Neural cell (in vitro differentiated cells): Measurements from ENCODE around the gene POLR1F.
A peak's percentile ranks its signal among the peaks of the same experiment; 100 is the strongest.

Experiments used
- CTCF ChIP-seq: fragments of 450-650 bp; IDR thresholded peaks from 2 replicates; pipeline ENCODE4 v1.5.1; 2014; ENCODE audit warnings: antibody characterized with exemption, mild to moderate bottlenecking, moderate library complexity; ENCODE audit not compliant: poor library complexity, severe bottlenecking
- EP300 ChIP-seq: fragments of 450-650 bp; conservative IDR thresholded peaks from 2 replicates; pipeline ENCODE4 v1.6.1; 2014; ENCODE audit warnings: antibody characterized with exemption, mild to moderate bottlenecking, moderate library complexity; ENCODE audit not compliant: poor library complexity, severe bottlenecking
- EZH2 ChIP-seq: fragments of 200-600, 300-800 bp; shearing (Covaris generic), sonication (generic); IDR thresholded peaks from 2 replicates; pipeline ENCODE4 v1.6.1; 2014; ENCODE audit warnings: antibody characterized with exemption, low read length, borderline replicate concordance, mild to moderate bottlenecking; ENCODE audit not compliant: insufficient read depth, poor library complexity, severe bottlenecking
- POLR2AphosphoS5 ChIP-seq: IDR thresholded peaks from 2 replicates; pipeline ENCODE4 v1.6.1; 2012
- RAD21 ChIP-seq: fragments of 450-650 bp; conservative IDR thresholded peaks from 2 replicates; pipeline ENCODE4 v1.6.1; 2014; ENCODE audit warnings: antibody characterized with exemption, mild to moderate bottlenecking, moderate library complexity
- REST ChIP-seq: IDR thresholded peaks from 2 replicates; pipeline ENCODE4 v1.6.1; 2012; ENCODE audit warnings: borderline replicate concordance
- SMC3 ChIP-seq: fragments of 450-650 bp; conservative IDR thresholded peaks from 2 replicates; pipeline ENCODE4 v1.6.1; 2014; ENCODE audit warnings: antibody characterized with exemption, mild to moderate bottlenecking, moderate library complexity; ENCODE audit not compliant: poor library complexity
- TAF1 ChIP-seq: IDR thresholded peaks from 2 replicates; pipeline ENCODE4 v1.6.1; 2012; ENCODE audit warnings: low read depth

GRCh38 chr7:19713676-19714075, 4.8 kb upstream of the POLR1F start:
- TF ChIP-seq CTCF (peak; percentile 82), RAD21 (peak; percentile 83), EZH2 (no peak), EP300 (no peak), TAF1 (no peak), REST (no peak), POLR2AphosphoS5 (no peak), SMC3 (peak; percentile 93)
